Mesothelial cell of epicardium (in vitro differentiated cells): ENCODE results near the gene SOX8. TPM values are rescaled to one million over a fixed set of nuclear protein-coding genes. Genes with fewer than 3 reads are reported as not detected.
"Not testable (repeated sequence)": the region's sequence is repeated elsewhere in the genome, so short reads cannot be mapped to it uniquely, and the experiment has no call there.

ENCODE experiments used
- DNase-seq, 2 experiments: peaks; one replicate each; pipeline ENCODE4 v3.0.0; 2021; ENCODE audit warnings: low spot score in 2 of 2; ENCODE audit not compliant: unreplicated experiment in 2 of 2
- H3K27ac Mint-ChIP-seq: 2 replicates; pipeline ENCODE4 v1.8.0; 2021; ENCODE audit warnings: mixed read lengths
- H3K27me3 Mint-ChIP-seq: 2 replicates; pipeline ENCODE4 v1.8.0; 2021; ENCODE audit warnings: low read depth, mixed read lengths
- H3K36me3 Mint-ChIP-seq: 2 replicates; pipeline ENCODE4 v1.8.0; 2021; ENCODE audit warnings: mixed read lengths
- H3K4me1 Mint-ChIP-seq: 2 replicates; pipeline ENCODE4 v1.8.0; 2021; ENCODE audit warnings: mixed read lengths
- H3K4me3 Mint-ChIP-seq: 2 replicates; pipeline ENCODE4 v1.8.0; 2021; ENCODE audit warnings: mild to moderate bottlenecking, moderate library complexity, mixed read lengths
- H3K9me3 Mint-ChIP-seq: 2 replicates; pipeline ENCODE4 v1.8.0; 2021; ENCODE audit warnings: mixed read lengths
- total RNA-seq: library from RNA; stranded (reverse); gene quantifications from 3 replicates; pipeline ENCODE4 v1.2.1, GENCODE V29; 2021
- TF ChIP-seq, protein P1 (sequence below): fragments of 200-600 bp; sonication (generic); IDR thresholded peaks from one replicate; pipeline ENCODE4 v1.5.0; 2021; ENCODE audit warnings: antibody characterized with exemption; ENCODE audit not compliant: unreplicated experiment

SOX8 gene
- total RNA-seq, 1 donor from 2014 or later = 5.1 TPM

DNA sequence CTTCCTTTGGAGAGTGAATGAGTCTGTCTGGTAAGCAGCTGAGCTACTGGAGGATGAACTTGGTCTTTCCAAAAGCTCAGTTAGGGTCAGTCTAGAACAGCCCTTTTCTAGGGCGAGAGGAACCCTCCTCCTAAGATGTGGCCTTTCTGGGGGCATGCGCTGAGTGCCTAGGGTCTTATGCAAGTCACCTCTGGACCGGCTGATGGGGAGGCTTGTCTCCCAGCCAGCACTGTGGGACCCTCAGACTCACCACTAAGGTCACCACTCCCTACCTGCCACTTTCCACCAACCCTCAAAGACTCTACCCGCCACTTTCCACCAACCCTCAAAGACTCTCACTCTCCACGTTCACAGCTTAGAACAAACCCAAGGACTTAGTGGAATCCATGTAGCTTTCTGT is 37.6 kb upstream of the SOX8 start:
- TF ChIP-seq, protein P1, sequence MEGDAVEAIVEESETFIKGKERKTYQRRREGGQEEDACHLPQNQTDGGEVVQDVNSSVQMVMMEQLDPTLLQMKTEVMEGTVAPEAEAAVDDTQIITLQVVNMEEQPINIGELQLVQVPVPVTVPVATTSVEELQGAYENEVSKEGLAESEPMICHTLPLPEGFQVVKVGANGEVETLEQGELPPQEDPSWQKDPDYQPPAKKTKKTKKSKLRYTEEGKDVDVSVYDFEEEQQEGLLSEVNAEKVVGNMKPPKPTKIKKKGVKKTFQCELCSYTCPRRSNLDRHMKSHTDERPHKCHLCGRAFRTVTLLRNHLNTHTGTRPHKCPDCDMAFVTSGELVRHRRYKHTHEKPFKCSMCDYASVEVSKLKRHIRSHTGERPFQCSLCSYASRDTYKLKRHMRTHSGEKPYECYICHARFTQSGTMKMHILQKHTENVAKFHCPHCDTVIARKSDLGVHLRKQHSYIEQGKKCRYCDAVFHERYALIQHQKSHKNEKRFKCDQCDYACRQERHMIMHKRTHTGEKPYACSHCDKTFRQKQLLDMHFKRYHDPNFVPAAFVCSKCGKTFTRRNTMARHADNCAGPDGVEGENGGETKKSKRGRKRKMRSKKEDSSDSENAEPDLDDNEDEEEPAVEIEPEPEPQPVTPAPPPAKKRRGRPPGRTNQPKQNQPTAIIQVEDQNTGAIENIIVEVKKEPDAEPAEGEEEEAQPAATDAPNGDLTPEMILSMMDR = no peak
- Mint-ChIP-seq H3K27ac (no peak overlapping the region), H3K9me3 (peaks cover 48% of the 10 kb centered on the region), H3K4me1 (no peaks in the 10 kb centered on the region), H3K27me3 (no peaks in the 10 kb centered on the region), H3K4me3 (no peak overlapping the region), H3K36me3 (peaks cover 58% of the 10 kb centered on the region)
- no peak for DNase-seq

DNA sequence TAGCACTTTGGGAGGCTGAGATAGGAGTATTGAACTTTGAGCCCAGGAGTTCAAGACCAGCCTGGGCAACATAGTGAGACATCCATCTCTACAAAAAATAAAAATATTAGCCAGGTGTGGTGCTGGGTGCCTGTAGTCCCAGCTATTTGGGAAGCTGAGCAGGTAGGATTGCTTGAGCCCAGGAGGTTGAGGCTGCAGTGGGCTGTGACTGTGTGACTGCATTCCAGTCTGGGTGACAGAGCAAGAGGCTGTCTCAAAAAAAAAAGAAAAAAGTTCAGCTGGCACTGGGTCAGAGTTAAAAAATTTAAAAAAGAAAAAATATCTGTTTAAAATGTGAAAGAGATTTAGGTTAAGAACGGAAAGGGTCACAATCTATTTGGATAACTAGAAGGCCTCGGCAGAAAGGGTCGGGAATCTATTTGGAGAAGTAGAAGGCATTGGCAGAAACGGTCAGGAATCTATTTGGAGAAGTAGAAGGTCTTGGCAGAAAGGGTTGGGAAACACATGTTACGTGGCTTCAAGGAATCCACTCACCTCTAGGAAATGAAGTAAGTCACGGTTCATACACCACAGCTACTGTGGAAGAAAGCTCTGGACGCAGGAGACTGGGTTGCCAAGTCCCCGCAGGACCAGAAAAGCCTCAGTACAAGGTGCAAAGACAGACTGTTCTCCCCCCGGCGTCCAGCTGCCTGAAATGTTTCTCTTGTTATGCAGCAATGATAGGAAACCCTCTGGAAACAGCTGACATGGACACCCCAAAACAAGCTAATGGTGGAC is 36.1 kb upstream of the SOX8 start:
- H3K27ac Mint-ChIP-seq = peak overlapping the region; percentile 19
- H3K9me3 Mint-ChIP-seq = peaks cover 37% of the 10 kb centered on the region
- TF ChIP-seq, protein P1 = no peak
- peaks cover 43% of the 10 kb centered on the region for H3K36me3 Mint-ChIP-seq
- DNase-seq = no peak
- H3K4me3 Mint-ChIP-seq = no peak overlapping the region
- H3K27me3 Mint-ChIP-seq = no peaks in the 10 kb centered on the region
- no peaks in the 10 kb centered on the region for H3K4me1 Mint-ChIP-seq

DNA sequence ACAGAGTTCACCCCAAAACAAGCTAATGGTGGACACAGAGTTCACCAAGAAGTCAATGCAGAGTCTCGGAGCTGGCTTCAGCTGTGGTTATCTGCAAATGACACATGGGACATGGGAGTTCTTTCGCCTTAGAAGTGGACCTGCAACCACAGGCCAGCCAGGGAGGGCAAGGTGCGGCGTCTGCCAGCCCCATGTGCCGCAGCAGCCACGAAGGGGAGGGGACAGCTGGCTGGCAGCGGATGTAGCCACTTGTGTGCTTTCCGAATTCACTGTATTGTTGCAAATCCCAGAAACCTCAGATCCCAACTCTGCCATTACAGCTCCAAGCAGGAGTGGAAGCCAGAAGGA is 35.5 kb upstream of the SOX8 start:
- TF ChIP-seq, protein P1 = no peak
- no peak overlapping the region for H3K27ac Mint-ChIP-seq
- H3K4me1 Mint-ChIP-seq = no peaks in the 10 kb centered on the region
- H3K27me3 Mint-ChIP-seq = no peaks in the 10 kb centered on the region
- H3K4me3 Mint-ChIP-seq = no peak overlapping the region
- peaks cover 31% of the 10 kb centered on the region for H3K9me3 Mint-ChIP-seq
- DNase-seq = no peak
- peaks cover 37% of the 10 kb centered on the region for H3K36me3 Mint-ChIP-seq

DNA sequence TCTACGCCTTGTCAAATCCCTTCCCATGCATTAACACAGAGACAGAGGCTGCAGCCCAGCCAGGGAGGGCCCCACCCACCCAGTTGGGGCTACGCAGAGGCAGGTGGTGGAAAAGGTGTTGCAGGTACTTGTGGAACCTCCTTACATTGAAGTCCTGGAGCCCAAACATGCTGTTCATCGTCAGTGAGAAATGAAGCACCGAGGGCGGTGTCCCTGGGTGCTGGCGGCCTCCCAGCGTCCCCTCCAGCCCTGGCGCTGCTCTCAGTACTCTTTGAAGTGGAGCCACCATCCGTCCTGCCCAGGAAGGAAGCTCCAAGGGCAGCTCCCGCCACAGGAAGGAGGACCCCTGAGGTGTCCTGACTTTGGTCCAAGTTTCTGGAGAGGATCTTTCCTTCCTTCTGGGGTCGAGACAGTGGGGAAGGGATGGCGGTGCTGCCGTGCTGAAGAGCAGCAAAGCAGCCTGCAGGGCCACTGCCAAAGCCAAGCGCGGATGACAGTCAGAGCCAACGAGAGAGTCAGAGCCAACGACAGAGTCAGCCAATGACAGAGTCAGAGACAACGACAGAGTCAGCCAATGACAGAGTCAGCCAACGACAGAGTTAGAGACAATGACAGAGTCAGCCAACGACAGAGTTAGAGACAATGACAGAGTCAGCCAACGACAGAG is 34.2 kb upstream of the SOX8 start:
- TF ChIP-seq, protein P1 = no peak
- H3K36me3 Mint-ChIP-seq = peaks cover 32% of the 10 kb centered on the region
- H3K9me3 Mint-ChIP-seq = peaks cover 19% of the 10 kb centered on the region
- H3K4me3 Mint-ChIP-seq = no peak overlapping the region
- H3K4me1 Mint-ChIP-seq = no peaks in the 10 kb centered on the region
- DNase-seq = no peak
- no peak overlapping the region for H3K27ac Mint-ChIP-seq
- no peaks in the 10 kb centered on the region for H3K27me3 Mint-ChIP-seq

DNA sequence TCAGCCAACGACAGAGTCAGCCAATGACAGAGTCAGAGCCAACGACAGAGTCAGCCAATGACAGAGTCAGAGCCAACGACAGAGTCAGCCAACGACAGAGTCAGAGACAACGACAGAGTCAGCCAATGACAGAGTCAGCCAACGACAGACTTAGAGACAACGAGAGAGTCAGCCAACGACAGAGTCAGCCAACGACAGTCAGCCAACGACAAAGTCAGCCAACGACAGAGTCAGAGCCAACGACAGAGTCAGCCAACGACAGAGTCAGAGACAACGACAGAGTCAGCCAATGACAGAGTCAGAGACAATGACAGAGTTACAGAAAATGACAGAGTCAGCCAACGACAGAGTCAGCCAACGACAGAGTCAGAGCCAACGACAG is 33.7 kb upstream of the SOX8 start:
- not testable (repeated sequence) for DNase-seq, H3K27me3 Mint-ChIP-seq, H3K4me1 Mint-ChIP-seq, H3K4me3 Mint-ChIP-seq, H3K27ac Mint-ChIP-seq
- Mint-ChIP-seq H3K9me3 (peaks cover 13% of the 10 kb centered on the region), H3K36me3 (peaks cover 29% of the 10 kb centered on the region)

DNA sequence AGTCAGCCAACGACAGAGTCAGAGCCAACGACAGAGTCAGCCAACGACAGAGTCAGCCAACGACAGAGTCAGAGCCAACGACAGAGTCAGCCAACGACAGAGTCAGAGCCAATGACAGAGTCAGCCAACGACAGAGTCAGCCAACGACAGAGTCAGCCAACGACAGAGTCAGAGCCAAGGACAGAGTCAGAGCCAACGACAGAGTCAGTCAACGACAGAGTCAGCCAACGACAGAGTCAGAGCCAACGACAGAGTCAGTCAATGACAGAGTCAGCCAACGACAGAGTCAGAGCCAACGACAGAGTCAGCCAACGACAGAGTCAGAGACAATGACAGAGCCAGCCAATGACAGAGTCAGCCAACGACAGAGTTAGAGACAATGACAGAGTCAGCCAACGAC is 32.8 kb upstream of the SOX8 start:
- H3K27me3 Mint-ChIP-seq = not testable (repeated sequence)

DNA sequence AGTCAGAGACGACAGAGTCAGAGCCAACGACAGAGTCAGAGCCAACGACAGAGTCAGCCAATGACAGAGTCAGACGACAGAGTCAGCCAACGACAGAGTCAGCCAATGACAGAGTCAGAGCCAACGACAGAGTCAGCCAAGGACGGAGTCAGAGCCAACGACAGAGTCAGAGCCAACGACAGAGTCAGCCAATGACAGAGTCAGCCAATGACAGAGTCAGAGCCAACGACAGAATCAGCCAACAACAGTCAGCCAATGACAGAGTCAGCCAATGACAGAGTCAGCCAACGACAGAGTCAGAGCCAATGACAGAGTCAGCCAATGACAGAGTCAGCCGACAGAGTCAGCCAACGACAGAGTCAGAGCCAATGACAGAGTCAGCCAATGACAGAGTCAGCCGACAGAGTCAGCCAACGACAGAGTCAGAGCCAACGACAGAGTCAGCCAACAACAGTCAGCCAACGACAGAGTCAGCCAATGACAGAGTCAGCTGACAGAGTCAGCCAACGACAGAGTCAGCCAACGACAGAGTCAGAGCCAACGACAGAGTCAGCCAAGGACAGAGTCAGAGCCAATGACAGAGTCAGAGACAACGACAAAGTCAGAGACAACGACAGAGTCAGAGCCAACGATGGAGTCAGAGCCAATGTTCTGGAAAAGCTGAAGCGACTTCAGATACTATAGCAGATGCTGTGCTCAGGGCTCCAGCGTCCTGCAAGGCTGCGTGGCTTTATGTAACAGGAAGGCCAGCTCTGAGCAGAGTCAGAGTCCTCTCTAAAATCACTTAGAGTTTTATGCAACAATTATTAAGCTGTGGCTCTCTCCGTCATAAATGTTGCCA is 30.6 kb upstream of the SOX8 start:
- not testable (repeated sequence) for H3K27me3 Mint-ChIP-seq, H3K4me3 Mint-ChIP-seq, DNase-seq, H3K27ac Mint-ChIP-seq, H3K4me1 Mint-ChIP-seq, H3K9me3 Mint-ChIP-seq
- peaks cover 17% of the 10 kb centered on the region for H3K36me3 Mint-ChIP-seq

More for the DNA sequence above, 32.8 kb upstream of the SOX8 start:
- H3K4me1 Mint-ChIP-seq, DNase-seq, H3K27ac Mint-ChIP-seq, H3K4me3 Mint-ChIP-seq: not testable (repeated sequence)
- H3K36me3 Mint-ChIP-seq = peaks cover 26% of the 10 kb centered on the region
- peaks cover 10% of the 10 kb centered on the region for H3K9me3 Mint-ChIP-seq
